HG03196 (cell line): ENCODE measurements around the gene DYNLRB1.
A peak's percentile ranks its signal among the peaks of the same experiment; 100 is the strongest.
"Not testable (repeated sequence)": the region's sequence is repeated elsewhere in the genome, so short reads cannot be mapped to it uniquely, and the experiment has no call there.

Source experiments
- ATAC-seq: cut with Tn5 transposase; IDR thresholded peaks from one replicate; pipeline ENCODE4 v1.9.1; 2021; ENCODE audit not compliant: unreplicated experiment

Gene DYNLRB1

GRCh38 chr20:34516247-34517113 lies at the start of gene DYNLRB1:
Gene DYNLRB1 (plus strand): TSS chr20:34516422. CDS start chr20:34516459, 37 bp downstream.
- ATAC-seq, result peak; percentile 69

- no peak for ATAC-seq
These were observed 47.3 kb upstream of the DYNLRB1 start for GRCh38 chr20:34468951-34469350.

GRCh38 chr20:34472246-34472925 lies 43.8 kb upstream of the DYNLRB1 start:
- no peak for ATAC-seq

- no peak for ATAC-seq
These were observed 42.8 kb upstream of the DYNLRB1 start for GRCh38 chr20:34473262-34473883.

GRCh38 chr20:34475979-34476736 lies 40.1 kb upstream of the DYNLRB1 start:
- peak; percentile 64 for ATAC-seq

GRCh38 chr20:34479627-34480026 lies 36.6 kb upstream of the DYNLRB1 start:
- ATAC-seq, result no peak

GRCh38 chr20:34482154-34482553 lies 34.1 kb upstream of the DYNLRB1 start:
- ATAC-seq, result not testable (repeated sequence)

- not testable (repeated sequence) for ATAC-seq
These were observed 32.5 kb upstream of the DYNLRB1 start for GRCh38 chr20:34483585-34484220.

GRCh38 chr20:34485068-34485634 lies 31.1 kb upstream of the DYNLRB1 start:
- no peak for ATAC-seq

- no peak for ATAC-seq
These were observed 24.8 kb upstream of the DYNLRB1 start for GRCh38 chr20:34491226-34491931.

GRCh38 chr20:34491932-34492509 lies 24.2 kb upstream of the DYNLRB1 start:
- no peak for ATAC-seq

GRCh38 chr20:34493646-34494045 lies 22.6 kb upstream of the DYNLRB1 start:
- ATAC-seq, result no peak

GRCh38 chr20:34495307-34495706 lies 20.9 kb upstream of the DYNLRB1 start:
- ATAC-seq, result no peak

GRCh38 chr20:34495916-34496315 lies 20.3 kb upstream of the DYNLRB1 start:
- no peak for ATAC-seq

- not testable (repeated sequence) for ATAC-seq
These were observed 18.6 kb upstream of the DYNLRB1 start for GRCh38 chr20:34497596-34497995.

- ATAC-seq, result no peak
These were observed 15.4 kb upstream of the DYNLRB1 start for GRCh38 chr20:34500823-34501222.

- ATAC-seq, result no peak
These were observed 9.7 kb upstream of the DYNLRB1 start for GRCh38 chr20:34506480-34506879.

- no peak for ATAC-seq
These were observed 8.4 kb upstream of the DYNLRB1 start for GRCh38 chr20:34507702-34508413.

GRCh38 chr20:34510575-34510974 lies 5.6 kb upstream of the DYNLRB1 start:
- ATAC-seq, result no peak
